A172 (cell line): ENCODE results near the gene LDHAL6A. TPM values are rescaled to one million over a fixed set of nuclear protein-coding genes. Genes with fewer than 3 reads are reported as not detected.

Source experiments
- DNase-seq: peaks from one replicate; pipeline ENCODE4 v3.0.0-alpha.2; 2015; ENCODE audit warnings: low spot score
- total RNA-seq: library from RNA; depleted of rRNA; stranded (reverse); fragments of >200 nt; shearing (Covaris generic); gene quantifications from 2 replicates; pipeline ENCODE4 v1.2.3, GENCODE V29; 2014; rRNA removed

The LDHAL6A gene
- total RNA-seq, 1 experiment from 2014 or later, result not detected

- no peak for DNase-seq
Measured at GRCh38 chr11:18490736-18491485, 35.3 kb downstream of the LDHAL6A start.

- no peak for DNase-seq
Measured at GRCh38 chr11:18491924-18492323, 36.3 kb downstream of the LDHAL6A start.

- no peak for DNase-seq
Measured at GRCh38 chr11:18492888-18493287, 37.2 kb downstream of the LDHAL6A start.

GRCh38 chr11:18493310-18493709 lies 37.7 kb downstream of the LDHAL6A start:
- DNase-seq, result no peak

- DNase-seq, result no peak
Measured at GRCh38 chr11:18495271-18495670, 39.6 kb downstream of the LDHAL6A start.

- DNase-seq, result no peak
Measured at GRCh38 chr11:18495703-18496102, 40.0 kb downstream of the LDHAL6A start.

- no peak for DNase-seq
Measured at GRCh38 chr11:18498039-18498438, 42.4 kb downstream of the LDHAL6A start.

- DNase-seq, result no peak
Measured at GRCh38 chr11:18501629-18502028, 46.0 kb downstream of the LDHAL6A start.

- no peak for DNase-seq
Measured at GRCh38 chr11:18502352-18502751, 46.7 kb downstream of the LDHAL6A start.

GRCh38 chr11:18521122-18521521 lies 65.5 kb downstream of the LDHAL6A start:
- DNase-seq, result no peak

- no peak for DNase-seq
Measured at GRCh38 chr11:18522388-18522787, 66.7 kb downstream of the LDHAL6A start.

GRCh38 chr11:18523084-18523483 lies 67.4 kb downstream of the LDHAL6A start:
- DNase-seq, result no peak

- DNase-seq, result no peak
Measured at GRCh38 chr11:18524248-18524647, 68.6 kb downstream of the LDHAL6A start.

- DNase-seq, result no peak
Measured at GRCh38 chr11:18526130-18526520, 70.5 kb downstream of the LDHAL6A start.

- peak; percentile 86 for DNase-seq
Measured at GRCh38 chr11:18526521-18527296, 71.1 kb downstream of the LDHAL6A start, which contains the start of gene TSG101. Gene TSG101, minus strand, starts transcription at chr11:18526942. Its CDS starts 126 bp downstream, at chr11:18526816.

GRCh38 chr11:18527512-18527911 lies 71.9 kb downstream of the LDHAL6A start:
- DNase-seq, result peak; percentile 35

Other genes starting within 250 kb of the LDHAL6A start
- gene SAA4, start 219.1 kb upstream of the LDHAL6A start, total RNA-seq, result 0.43 TPM in 1 of 2 replicates, not detected in the other
- 4.9 and 12.9 TPM in 2 replicates for gene SAA2, start 207.2 kb upstream of the LDHAL6A start, total RNA-seq
- gene SAA1, start 189.6 kb upstream of the LDHAL6A start, total RNA-seq, result 60.9 and 71.0 TPM in 2 replicates
- gene HPS5, start 133.7 kb upstream of the LDHAL6A start, total RNA-seq, result 60.3 and 66.2 TPM in 2 replicates
- gene GTF2H1, start 133.3 kb upstream of the LDHAL6A start, total RNA-seq, result 140 and 164 TPM in 2 replicates
- gene LDHA, start 61.3 kb upstream of the LDHAL6A start, total RNA-seq, result 872 and 1,087 TPM in 2 replicates
- 0.64 and 2.9 TPM in 2 replicates for gene LDHC, start 43.5 kb upstream of the LDHAL6A start, total RNA-seq
- 88.0 and 195 TPM in 2 replicates for gene TSG101, start 71.1 kb downstream of the LDHAL6A start, total RNA-seq
- 52.6 and 61.7 TPM in 2 replicates for gene UEVLD, start 132.9 kb downstream of the LDHAL6A start, total RNA-seq
- gene MISFA, start 143.9 kb downstream of the LDHAL6A start, total RNA-seq, result 8.2 and 9.0 TPM in 2 replicates
- 21.0 and 26.3 TPM in 2 replicates for gene SPTY2D1, start 178.5 kb downstream of the LDHAL6A start, total RNA-seq
- 1.7 and 2.8 TPM in 2 replicates for gene TMEM86A, start 242.9 kb downstream of the LDHAL6A start, total RNA-seq